ENCODE results near the gene PDE7B. TPM values are rescaled to one million over a fixed set of nuclear protein-coding genes. Genes with fewer than 3 reads are reported as not detected.

PDE7B gene
- total and polyA plus RNA-seq, 2 of the 8 experiments (the other 6 are each of a cell fraction or from before 2014, with no cell fraction given), result not detected

GRCh38 chr6:136225496-136225895 lies 374.0 kb downstream of the PDE7B start:
- FAIRE-seq (no peak), DNase-seq (ENCODE audit: low read depth in 1 of 2, low spot score in 2 of 2) (no peak)
- Histone ChIP-seq H3K4me2 (ENCODE audit: insufficient read depth in 1 of 2, low read depth in 2 of 2, low read length in 2 of 2) (no peak overlapping the region), H4K8ac (ENCODE audit: extremely low read depth, insufficient read depth, low read length) (no peak overlapping the region), H2BK12ac (ENCODE audit: low read depth, low read length) (no peak overlapping the region), H3K23ac (ENCODE audit: insufficient read length) (no peak overlapping the region), H2BK20ac (ENCODE audit: low read length) (no peak overlapping the region), H3K27ac (ENCODE audit: low read depth, low read length) (no peak overlapping the region), H4K5ac (ENCODE audit: insufficient read length, low read depth, low read length) (no peak overlapping the region), H2AFZ (ENCODE audit: low read length) (no peak overlapping the region), H3K4ac (replicated peaks; ENCODE audit: insufficient read length, low read depth, low read length) (no peak overlapping the region), H2BK15ac (ENCODE audit: low read length) (no peak overlapping the region), H3K9ac (replicated peaks in 1 of 4; ENCODE audit: extremely low read depth in 1 of 4, low read depth in 3 of 4, low read length in 3 of 4) (no peak overlapping the region), H3K4me3 (ENCODE audit: extremely low read depth in 1 of 4, insufficient read depth in 2 of 4, low read depth in 3 of 4, low read length in 4 of 4) (no peak overlapping the region), H2AK5ac (ENCODE audit: low read depth, low read length) (no peak overlapping the region), H3K36me3 (ENCODE audit: control insufficient read depth in 2 of 4, insufficient read depth in 4 of 4, low read length in 3 of 4) (no peaks in the 10 kb centered on the region; a peak in 1 of 8 replicates), H3K23me2 (ENCODE audit: low read depth, low read length) (no peaks in the 10 kb centered on the region), H3K79me1 (ENCODE audit: low read depth, low read length) (no peaks in the 10 kb centered on the region), H4K20me1 (replicated peaks in 1 of 2; ENCODE audit: control insufficient read depth in 1 of 2, insufficient read depth in 2 of 2, low read length in 2 of 2) (no peaks in the 10 kb centered on the region), H3K18ac (ENCODE audit: extremely low read depth, low read length) (no peak overlapping the region), H3K14ac (ENCODE audit: insufficient read length) (no peak overlapping the region), H3K4me1 (replicated peaks in 1 of 4; ENCODE audit: control insufficient read depth in 3 of 4, insufficient read depth in 4 of 4, low read length in 3 of 4) (no peaks in the 10 kb centered on the region), H3K9me3 (ENCODE audit: insufficient read depth in 2 of 2, low read depth in 1 of 2, low read length in 1 of 2) (no peaks in the 10 kb centered on the region), H3K56ac (replicated peaks; ENCODE audit: insufficient read length, low read depth, low read length) (no peak overlapping the region), H4K91ac (replicated peaks; ENCODE audit: insufficient read length, low read length) (no peak overlapping the region), H3K27me3 (replicated peaks in 1 of 4; ENCODE audit: control insufficient read depth in 3 of 4, extremely low read depth in 1 of 4, insufficient read depth in 3 of 4, low read length in 3 of 4) (no peaks in the 10 kb centered on the region), H2BK5ac (ENCODE audit: low read depth, low read length) (no peak overlapping the region), H3K79me2 (ENCODE audit: control insufficient read depth in 1 of 2, insufficient read depth in 2 of 2, low read length in 2 of 2) (no peaks in the 10 kb centered on the region), H2BK120ac (replicated peaks; ENCODE audit: low read depth, low read length) (no peak overlapping the region)
- CTCF ChIA-PET (ENCODE audit: partially characterized antibody), result interaction anchor here (0.6 to 3.8 kb wide), 38 partner anchors 9 to 775 kb away, joined by 3 to 32 read pairs (median 6); no protein-coding TSS in a partner anchor
- 75% methylated on average over 5 of the region's 5 CpGs; no CpG with 5 or more reads in 1 of the 2 experiments for WGBS, 2 experiments (ENCODE audit: extremely low coverage in 1 of 2, insufficient coverage in 1 of 2, insufficient read length in 1 of 2, insufficient replicate concordance in 2 of 2, low coverage in 1 of 2, low lambda C conversion rate in 2 of 2, missing lambda C conversion rate in 1 of 2)
- POLR2A ChIA-PET (ENCODE audit: partially characterized antibody), result interaction anchor here (2.3 kb wide), 1 partner anchor 64 kb away, joined by 11 read pairs; the partner anchor contains the start of gene BCLAF1
- TF ChIP-seq RFX5 (IDR thresholded peaks at IDR 0.05; ENCODE audit: borderline replicate concordance, low read depth, low read length), result no peak
- no peak for TF ChIP-seq TCF12 (IDR thresholded peaks at IDR 0.05; ENCODE audit: low read depth, low read length)

Data from H1 (cell line).